ENCODE measurements around the gene RWDD4. TPM values are rescaled to one million over a fixed set of nuclear protein-coding genes. Genes with fewer than 3 reads are reported as not detected.
"Not testable (repeated sequence)": the region's sequence is repeated elsewhere in the genome, so short reads cannot be mapped to it uniquely, and the experiment has no call there.

RWDD4 gene
- total RNA-seq, 4 donors from 2014 or later, result 11.8 to 31.2 (median 19.3) TPM

DNA sequence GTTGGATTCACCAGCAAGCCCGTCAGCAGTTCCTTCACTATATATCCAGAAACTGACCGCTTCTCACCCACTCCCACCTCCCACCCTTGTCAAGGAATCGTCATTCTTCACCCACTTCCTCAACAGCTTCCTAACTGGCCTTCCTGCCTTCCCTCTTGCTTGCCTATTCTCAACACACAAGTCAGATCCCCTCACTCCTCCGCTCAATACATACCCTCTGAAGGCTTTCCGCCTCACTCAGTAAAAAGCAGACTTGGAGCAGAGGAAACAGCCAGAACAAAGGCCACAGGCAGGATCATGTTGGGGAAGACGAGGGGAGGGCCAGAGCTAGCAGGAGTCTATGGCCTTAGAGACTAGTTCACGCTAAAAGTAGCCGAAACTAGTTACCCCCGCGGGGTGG is 23.7 kb downstream of the RWDD4 start:
- Histone ChIP-seq H3K36me3 (no peaks in the 10 kb centered on the region), H3K27me3 (no peaks in the 10 kb centered on the region), H3K4me1 (no peaks in the 10 kb centered on the region), H3K9me3 (no peaks in the 10 kb centered on the region), H3K4me3 (peak overlapping the region in 1 of 2 donors; percentile 20), H3K27ac (peak overlapping the region; percentile 17 to 29)
- no peak for DNase-seq
- TF ChIP-seq POLR2A (IDR thresholded peaks at IDR 0.05), result no peak
- TF ChIP-seq, protein P1, sequence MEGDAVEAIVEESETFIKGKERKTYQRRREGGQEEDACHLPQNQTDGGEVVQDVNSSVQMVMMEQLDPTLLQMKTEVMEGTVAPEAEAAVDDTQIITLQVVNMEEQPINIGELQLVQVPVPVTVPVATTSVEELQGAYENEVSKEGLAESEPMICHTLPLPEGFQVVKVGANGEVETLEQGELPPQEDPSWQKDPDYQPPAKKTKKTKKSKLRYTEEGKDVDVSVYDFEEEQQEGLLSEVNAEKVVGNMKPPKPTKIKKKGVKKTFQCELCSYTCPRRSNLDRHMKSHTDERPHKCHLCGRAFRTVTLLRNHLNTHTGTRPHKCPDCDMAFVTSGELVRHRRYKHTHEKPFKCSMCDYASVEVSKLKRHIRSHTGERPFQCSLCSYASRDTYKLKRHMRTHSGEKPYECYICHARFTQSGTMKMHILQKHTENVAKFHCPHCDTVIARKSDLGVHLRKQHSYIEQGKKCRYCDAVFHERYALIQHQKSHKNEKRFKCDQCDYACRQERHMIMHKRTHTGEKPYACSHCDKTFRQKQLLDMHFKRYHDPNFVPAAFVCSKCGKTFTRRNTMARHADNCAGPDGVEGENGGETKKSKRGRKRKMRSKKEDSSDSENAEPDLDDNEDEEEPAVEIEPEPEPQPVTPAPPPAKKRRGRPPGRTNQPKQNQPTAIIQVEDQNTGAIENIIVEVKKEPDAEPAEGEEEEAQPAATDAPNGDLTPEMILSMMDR (IDR thresholded peaks at IDR 0.05), result no peak
- intact Hi-C loops (cut with DNase I; ENCODE audit: low total_unique reads), result no loop called here

DNA sequence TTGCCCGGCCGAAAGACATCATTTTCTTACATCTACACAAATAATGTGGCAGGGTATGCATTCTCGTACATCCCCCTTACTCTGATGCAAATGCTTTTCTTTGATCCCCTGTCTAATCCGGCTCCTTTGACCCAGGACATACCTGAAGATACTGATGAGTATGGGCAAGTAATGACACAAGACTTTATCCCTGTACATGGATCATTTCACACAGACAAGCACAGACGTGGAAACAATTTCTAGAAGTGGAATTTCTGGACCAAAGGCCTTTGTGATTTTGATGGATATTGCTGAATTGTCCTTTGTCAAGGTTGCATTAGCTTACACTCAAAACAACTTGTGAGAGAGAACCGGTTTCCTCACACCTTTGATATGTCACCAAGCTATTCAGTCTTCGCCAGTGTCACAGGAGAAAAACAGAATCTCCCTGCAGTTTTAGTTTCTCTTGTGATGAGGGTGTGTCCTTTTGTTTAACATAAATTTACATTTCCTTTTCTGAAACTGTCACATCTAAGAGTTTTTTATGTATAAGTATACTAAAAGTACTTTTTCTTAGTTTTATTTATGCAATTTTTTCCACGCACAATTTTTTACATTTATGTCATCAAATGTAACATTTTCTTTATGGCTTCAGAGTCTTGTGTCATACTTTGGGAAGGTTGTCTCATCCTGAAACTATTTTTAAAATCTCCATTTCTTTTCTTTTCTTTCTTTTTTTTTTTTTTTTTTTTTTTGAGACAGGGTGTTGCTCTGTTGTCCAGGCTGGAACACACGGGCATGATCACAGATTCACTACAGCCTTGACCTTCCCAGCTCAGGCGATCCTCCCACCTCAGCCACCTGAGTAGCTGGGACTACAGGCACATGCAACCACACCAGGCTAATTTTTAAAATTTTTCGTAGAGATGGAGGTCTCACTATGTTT is 25.2 kb downstream of the RWDD4 start:
- H3K9me3 ChIP-seq, result no peaks in the 10 kb centered on the region
- H3K4me3 ChIP-seq, result no peak overlapping the region
- no peak overlapping the region for H3K27ac ChIP-seq
- H3K4me1 ChIP-seq, result no peaks in the 10 kb centered on the region
- H3K27me3 ChIP-seq, result no peaks in the 10 kb centered on the region
- DNase-seq, result no peak
- no peak for TF ChIP-seq POLR2A (IDR thresholded peaks at IDR 0.05)
- TF ChIP-seq, protein P1 (IDR thresholded peaks at IDR 0.05), result no peak
- no peaks in the 10 kb centered on the region for H3K36me3 ChIP-seq
- intact Hi-C loops (cut with DNase I; ENCODE audit: low total_unique reads), result no loop called here

DNA sequence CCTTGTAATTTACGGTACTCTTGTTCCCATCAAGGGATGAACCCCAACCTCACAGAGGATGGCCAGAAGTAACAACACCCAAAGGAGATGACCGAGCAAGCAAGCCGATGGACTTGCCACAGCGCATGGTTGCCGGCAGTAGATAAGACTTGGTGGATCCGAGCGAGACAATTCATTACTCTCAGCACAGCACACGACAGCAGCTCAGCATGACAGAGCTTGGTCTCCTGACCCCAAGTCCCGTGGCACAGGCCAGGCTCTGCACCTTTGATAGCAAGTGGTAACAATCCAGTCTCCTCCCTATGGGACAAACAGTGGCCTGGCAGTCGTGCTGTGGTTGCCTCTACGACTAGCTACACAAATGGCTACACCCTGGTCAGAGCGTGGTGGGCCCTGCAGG is 26.3 kb downstream of the RWDD4 start:
- TF ChIP-seq POLR2A (IDR thresholded peaks at IDR 0.05), result no peak
- TF ChIP-seq, protein P1 (IDR thresholded peaks at IDR 0.05), result no peak
- Histone ChIP-seq H3K27me3 (no peaks in the 10 kb centered on the region), H3K36me3 (no peaks in the 10 kb centered on the region), H3K9me3 (no peaks in the 10 kb centered on the region), H3K27ac (no peak overlapping the region), H3K4me1 (no peaks in the 10 kb centered on the region), H3K4me3 (no peak overlapping the region)
- intact Hi-C loops (cut with DNase I; ENCODE audit: low total_unique reads), result no loop called here
- no peak for DNase-seq

DNA sequence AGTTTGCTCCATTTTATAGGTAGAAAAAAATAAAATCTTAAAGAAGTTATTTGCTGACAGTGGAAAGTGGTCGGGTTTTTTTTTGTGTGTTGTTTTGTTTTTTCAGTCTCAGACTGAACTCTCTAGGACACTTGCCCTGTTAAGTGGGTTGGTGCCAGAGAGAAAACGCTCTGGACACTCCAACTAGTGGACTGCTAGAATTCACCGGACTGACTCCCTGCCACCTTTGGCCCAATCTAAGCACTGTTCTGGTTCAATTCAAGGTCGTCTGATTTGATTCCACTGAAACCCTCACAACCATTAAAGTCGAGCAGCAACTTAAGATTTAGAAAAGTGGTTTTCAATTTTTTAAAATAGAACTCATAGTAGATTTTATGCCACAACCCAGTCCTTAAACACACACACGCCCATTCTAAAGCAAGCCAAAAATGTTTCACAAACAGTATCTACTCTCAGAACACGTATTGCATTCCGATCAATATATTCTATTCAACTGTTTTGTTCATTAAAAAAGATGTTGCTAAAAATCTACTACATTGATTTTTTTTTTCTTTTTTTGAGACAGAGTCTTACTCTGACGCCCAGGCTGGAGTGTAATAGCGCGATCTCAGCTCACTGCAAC is 27.3 kb downstream of the RWDD4 start:
- Histone ChIP-seq H3K36me3 (no peaks in the 10 kb centered on the region), H3K9me3 (no peaks in the 10 kb centered on the region), H3K27me3 (no peaks in the 10 kb centered on the region), H3K4me1 (no peaks in the 10 kb centered on the region), H3K4me3 (no peak overlapping the region), H3K27ac (no peak overlapping the region)
- no peak for TF ChIP-seq POLR2A (IDR thresholded peaks at IDR 0.05)
- TF ChIP-seq, protein P1 (IDR thresholded peaks at IDR 0.05), result no peak
- intact Hi-C loops (cut with DNase I; ENCODE audit: low total_unique reads), result no loop called here
- no peak for DNase-seq

DNA sequence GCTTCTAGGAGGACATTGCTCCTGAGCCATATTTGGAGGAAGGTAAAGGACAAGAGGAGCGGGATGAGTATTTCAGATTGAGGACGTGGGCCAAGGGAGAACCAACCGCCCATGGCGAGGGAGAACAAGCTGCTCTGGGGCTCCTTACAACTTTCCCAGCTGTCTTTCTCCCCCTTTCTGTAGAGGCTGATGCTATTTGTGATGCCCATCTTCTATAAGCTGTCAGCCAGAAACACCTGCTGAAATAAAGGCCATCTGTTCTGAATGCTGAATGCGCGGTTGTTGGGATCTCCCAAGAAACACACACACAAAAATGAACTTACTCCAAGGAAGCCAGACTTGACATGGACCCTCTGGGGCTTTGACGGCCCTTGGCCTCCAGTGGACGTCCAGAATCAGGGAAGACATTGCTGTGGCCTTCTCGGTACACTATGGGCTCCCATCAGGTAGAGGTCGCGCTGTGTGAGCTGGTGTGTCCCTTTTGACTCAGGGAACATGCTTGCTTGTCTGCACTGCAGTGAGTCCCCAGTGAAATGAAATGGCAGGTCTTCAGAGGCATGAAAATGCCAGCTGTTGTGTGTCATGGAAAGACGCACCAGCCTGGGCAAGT is 30.9 kb downstream of the RWDD4 start:
- Histone ChIP-seq H3K9me3 (no peaks in the 10 kb centered on the region), H3K4me3 (no peak overlapping the region), H3K27ac (no peak overlapping the region), H3K36me3 (no peaks in the 10 kb centered on the region), H3K27me3 (no peaks in the 10 kb centered on the region), H3K4me1 (no peaks in the 10 kb centered on the region)
- TF ChIP-seq, protein P1 (IDR thresholded peaks at IDR 0.05), result no peak
- TF ChIP-seq POLR2A (IDR thresholded peaks at IDR 0.05), result no peak
- intact Hi-C loops (cut with DNase I; ENCODE audit: low total_unique reads), result no loop called here
- DNase-seq, result no peak

DNA sequence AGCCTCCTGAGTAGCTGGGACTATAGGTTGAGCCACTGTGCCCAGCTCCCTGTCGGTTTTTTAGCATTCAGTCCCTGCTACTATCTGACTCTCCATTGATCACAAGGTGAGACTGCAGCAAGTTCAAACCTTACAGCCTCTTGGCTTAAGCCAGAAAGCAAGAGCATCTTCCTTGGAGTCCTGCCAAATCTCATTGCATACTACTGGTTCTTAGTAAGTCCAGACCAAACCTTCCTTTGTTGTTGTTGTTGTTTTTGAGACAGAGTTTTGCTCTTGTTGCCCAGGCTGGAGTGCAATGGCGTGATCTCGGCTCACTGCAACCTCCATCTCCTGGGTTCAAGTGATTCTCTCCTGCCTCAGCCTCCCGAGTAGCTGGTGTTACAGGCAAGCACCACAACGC is 31.7 kb downstream of the RWDD4 start:
- intact Hi-C loops (cut with DNase I; ENCODE audit: low total_unique reads); H3K36me3 ChIP-seq: not testable (repeated sequence)

More for the DNA sequence above, 31.7 kb downstream of the RWDD4 start:
- H3K4me3 ChIP-seq, H3K9me3 ChIP-seq, DNase-seq, H3K27ac ChIP-seq, H3K4me1 ChIP-seq, H3K27me3 ChIP-seq: not testable (repeated sequence)

Measured in uterus (tissue), 4 donors.